GM18951 (cell line): ENCODE measurements around the gene ARHGAP40.

Experiments
- POLR2A ChIP-seq: IDR thresholded peaks from 4 replicates; pipeline ENCODE4 v1.6.1; 2011; ENCODE audit warnings: mild to moderate bottlenecking; ENCODE audit not compliant: insufficient read length, insufficient read depth; ENCODE audit errors: extremely low read depth
- in situ Hi-C: fragments of 300-500 bp; cut with MboI; formaldehyde crosslinking; loops from one replicate; pipeline ENCODE4 v1.12.0; 2022; ENCODE audit warnings: low sequenced_read_pairs, mixed read lengths, inconsistent platforms; ENCODE audit not compliant: unreplicated experiment

Gene ARHGAP40

GRCh38 chr20:38601216-38602184 is at the start of gene ARHGAP40:
Gene ARHGAP40, plus strand, starts transcription at chr20:38601809.
- in situ Hi-C loops = no loop called here
- TF ChIP-seq POLR2A = no peak

GRCh38 chr20:38554986-38555385 is 46.6 kb upstream of the ARHGAP40 start:
- TF ChIP-seq POLR2A = no peak
- in situ Hi-C loops = no loop called here

GRCh38 chr20:38555395-38555794 is 46.2 kb upstream of the ARHGAP40 start:
- TF ChIP-seq POLR2A = no peak
- in situ Hi-C loops = no loop called here

- in situ Hi-C loops = no loop called here
- TF ChIP-seq POLR2A = no peak
Measured at GRCh38 chr20:38557174-38557573, 44.4 kb upstream of the ARHGAP40 start.

GRCh38 chr20:38558596-38559360 is 42.8 kb upstream of the ARHGAP40 start:
- in situ Hi-C loops = no loop called here
- no peak for TF ChIP-seq POLR2A

DNA sequence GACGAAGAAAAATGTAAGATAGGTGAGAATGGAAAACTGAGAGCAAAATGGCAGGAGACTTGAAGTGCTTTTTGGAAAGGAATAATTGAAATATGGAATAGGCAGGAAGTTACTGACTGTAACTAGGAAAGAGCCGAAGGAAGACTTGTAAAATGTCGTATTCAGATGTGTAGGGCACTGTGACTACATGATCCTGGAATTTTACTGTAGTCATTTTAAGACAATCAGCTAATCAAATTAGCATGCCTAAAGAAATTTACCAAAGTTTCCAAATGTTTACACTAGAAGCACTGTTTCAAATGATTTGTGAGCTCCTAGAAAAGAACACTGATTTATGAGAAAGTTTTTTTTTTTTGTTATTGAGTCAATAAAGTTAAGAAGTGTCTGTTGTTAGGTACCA is 41.8 kb upstream of the ARHGAP40 start:
- TF ChIP-seq POLR2A = no peak
- in situ Hi-C loops = no loop called here

DNA sequence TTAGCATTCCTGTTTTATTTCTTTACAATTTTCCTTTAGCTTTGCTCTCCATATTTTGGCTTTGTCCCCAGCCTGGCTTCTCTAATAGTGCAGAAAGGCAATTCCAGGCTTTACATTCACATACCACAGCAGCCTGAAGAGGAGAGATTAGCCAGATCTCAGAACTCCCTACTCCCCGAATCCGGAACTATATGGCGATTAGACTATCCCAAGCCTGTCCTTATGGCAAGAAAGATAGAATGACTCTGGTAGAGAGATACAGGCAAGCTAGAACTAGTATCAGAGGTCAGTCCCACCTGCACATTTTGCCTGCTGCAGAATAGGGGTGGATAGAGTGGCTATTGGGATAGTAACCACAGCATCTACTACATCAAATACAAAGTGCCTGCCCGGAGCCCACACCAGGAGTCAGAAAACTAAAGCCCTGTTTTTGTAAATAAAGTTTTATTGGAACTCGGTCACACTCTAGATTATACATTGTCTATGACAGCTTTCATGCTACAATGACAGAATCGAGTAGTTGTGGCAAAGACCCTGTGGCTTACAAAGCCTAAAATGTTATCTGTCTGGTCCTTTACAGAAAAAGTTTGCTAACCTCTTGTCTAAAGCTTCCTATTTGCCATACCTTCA is 37.7 kb upstream of the ARHGAP40 start:
- no peak for TF ChIP-seq POLR2A
- in situ Hi-C loops = no loop called here

DNA sequence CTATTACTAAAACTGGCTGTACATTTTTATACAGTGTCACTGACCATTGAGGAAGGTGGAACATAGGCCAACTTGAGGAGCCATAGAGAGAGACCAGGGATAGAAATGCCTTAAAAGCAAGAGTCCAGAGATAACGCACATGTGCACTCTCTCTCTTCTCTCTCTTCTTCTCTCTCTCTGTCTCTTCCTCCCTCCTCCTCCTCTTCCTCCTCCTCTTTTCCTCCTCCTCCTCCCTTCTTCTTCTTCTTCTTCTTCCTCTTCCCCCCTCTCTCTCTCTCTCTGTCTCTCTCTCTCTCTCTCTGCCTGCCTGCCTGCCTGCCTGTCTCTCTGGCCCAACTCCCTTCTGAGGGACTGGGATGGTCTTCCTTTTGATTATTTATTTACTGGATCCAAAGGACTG is 36.9 kb upstream of the ARHGAP40 start:
- no peak for TF ChIP-seq POLR2A
- in situ Hi-C loops = no loop called here

DNA sequence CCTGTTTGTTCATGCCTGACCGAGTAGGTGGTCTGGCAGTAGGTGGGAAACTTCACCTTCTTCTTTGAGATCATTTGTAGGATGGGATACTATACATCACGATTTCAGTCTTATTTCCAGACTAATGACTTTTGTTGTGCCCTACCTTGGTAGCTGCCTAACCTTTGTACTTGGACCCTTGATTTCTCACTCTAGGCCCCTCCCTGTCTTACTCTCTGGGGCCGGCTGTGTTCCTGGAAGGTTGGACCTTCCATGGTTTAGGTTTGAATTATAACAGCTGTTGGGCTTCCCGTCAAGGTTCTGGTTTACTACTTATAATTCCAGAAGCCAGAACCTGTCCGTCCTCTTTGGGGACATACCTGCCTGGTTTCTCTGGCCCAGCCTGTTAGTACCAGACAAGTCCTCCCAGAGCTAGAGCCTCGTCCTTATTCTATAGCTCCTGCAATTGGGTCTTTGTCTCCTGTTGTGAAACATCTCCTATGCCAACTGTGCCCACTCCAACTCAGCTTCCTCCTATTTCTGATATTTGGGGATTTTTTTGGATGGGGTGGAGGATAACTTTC is 35.5 kb upstream of the ARHGAP40 start:
- TF ChIP-seq POLR2A = no peak
- in situ Hi-C loops = no loop called here

- in situ Hi-C loops = no loop called here
Measured at GRCh38 chr20:38569747-38570525, 31.7 kb upstream of the ARHGAP40 start.

DNA sequence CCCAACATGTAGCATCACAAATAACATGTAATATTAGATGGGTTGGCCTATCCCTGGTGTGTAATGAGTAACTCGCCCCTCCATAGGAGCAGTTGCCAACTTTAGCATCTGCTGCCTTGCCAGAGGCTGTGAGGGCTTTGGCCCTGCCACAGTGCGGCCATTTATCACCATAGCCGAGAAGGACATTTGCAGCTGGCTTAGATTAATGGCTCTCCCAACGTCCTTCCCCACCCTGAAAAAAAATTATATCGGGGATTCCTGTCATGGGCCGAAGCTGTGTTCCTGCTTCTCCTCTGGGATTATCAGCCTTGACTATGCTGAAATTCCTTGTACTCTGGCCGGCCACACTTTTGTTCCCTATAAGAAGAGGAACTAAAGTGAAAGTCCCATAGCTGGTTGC is 28.2 kb upstream of the ARHGAP40 start:
- no peak for TF ChIP-seq POLR2A
- in situ Hi-C loops = no loop called here

More at GRCh38 chr20:38569747-38570525, 31.7 kb upstream of the ARHGAP40 start:
- TF ChIP-seq POLR2A = no peak

DNA sequence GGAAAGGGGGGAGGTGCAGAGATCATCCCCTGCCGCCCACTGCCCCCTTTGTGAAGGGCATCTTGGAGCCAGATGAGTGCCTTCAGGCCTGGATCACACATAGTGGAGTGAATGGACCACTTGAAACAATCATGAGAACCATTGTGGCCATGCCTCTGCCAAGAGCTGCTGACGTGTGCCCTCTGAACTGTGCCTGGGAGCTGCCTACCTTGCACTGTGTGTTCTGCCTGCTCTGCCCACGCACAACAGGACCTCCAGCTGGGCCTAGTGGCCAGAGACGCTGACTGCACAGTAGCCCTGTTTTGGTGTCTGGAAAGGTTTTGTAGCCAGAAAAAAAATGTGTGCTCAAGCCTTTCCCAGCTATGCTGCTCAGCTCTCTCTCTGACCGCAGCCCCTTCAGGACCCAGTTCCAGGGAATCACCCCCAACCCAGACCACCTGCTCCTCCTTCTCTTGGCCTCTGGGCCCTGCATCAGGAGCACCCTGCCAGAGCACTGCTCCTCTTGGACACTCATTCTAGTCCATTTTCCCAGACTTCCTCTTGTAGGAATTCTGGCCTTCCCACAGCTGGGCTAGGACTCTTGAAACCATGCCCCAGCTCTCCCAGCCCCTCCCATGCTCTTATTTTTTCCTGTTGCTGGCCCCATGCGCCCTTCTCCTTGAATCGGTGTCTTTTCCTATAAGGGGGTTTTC is 22.2 kb upstream of the ARHGAP40 start:
- no peak for TF ChIP-seq POLR2A
- in situ Hi-C loops = no loop called here
